Endometrial microvascular endothelial cells (primary cell): ENCODE results near the gene ZNF784. TPM values are rescaled to one million over a fixed set of nuclear protein-coding genes. Genes with fewer than 3 reads are reported as not detected.

ENCODE experiments used
- in situ Hi-C: cut with HindIII; loops from 2 replicates; pipeline ENCODE4 v1.10.0; 2017; ENCODE audit warnings: low sequenced_read_pairs, low pct_unique_long_range_greater_than_20kb; ENCODE audit errors: inconsistent ontology term
- total RNA-seq: library from RNA; depleted of rRNA; stranded (reverse); fragments of >200 nt; gene quantifications from one replicate; pipeline ENCODE4 v1.2.3, GENCODE V29; 2015; ENCODE audit errors: inconsistent ontology term

The ZNF784 gene
- 1.0 TPM for total RNA-seq

GRCh38 chr19:55624109-55625003, at the start of gene ZNF784:
ZNF784 (minus strand) TSS chr19:55624566; CDS start chr19:55624561, 5 bp downstream.
- in situ Hi-C loops: loop anchor here (10.0 kb wide), 1 partner anchor 110 kb away; no protein-coding TSS in a partner anchor

GRCh38 chr19:55673889-55674288, 49.5 kb upstream of the ZNF784 start:
- in situ Hi-C loops: no loop called here

GRCh38 chr19:55673465-55673864, 49.1 kb upstream of the ZNF784 start:
- in situ Hi-C loops: no loop called here

- in situ Hi-C loops: no loop called here
Observed at GRCh38 chr19:55672418-55672817, 48.1 kb upstream of the ZNF784 start.

GRCh38 chr19:55671054-55671378, 46.6 kb upstream of the ZNF784 start:
- in situ Hi-C loops: no loop called here

GRCh38 chr19:55670280-55671053, 46.1 kb upstream of the ZNF784 start:
- in situ Hi-C loops: no loop called here

- in situ Hi-C loops: no loop called here
Observed at GRCh38 chr19:55669418-55670279, 45.3 kb upstream of the ZNF784 start.

- in situ Hi-C loops: no loop called here
Observed at GRCh38 chr19:55668603-55669348, 44.4 kb upstream of the ZNF784 start.

GRCh38 chr19:55667958-55668357, 43.6 kb upstream of the ZNF784 start:
- in situ Hi-C loops: no loop called here

GRCh38 chr19:55667511-55667910, 43.1 kb upstream of the ZNF784 start:
- in situ Hi-C loops: no loop called here

- in situ Hi-C loops: no loop called here
Observed at GRCh38 chr19:55667006-55667381, 42.6 kb upstream of the ZNF784 start.

GRCh38 chr19:55666343-55667005, 42.1 kb upstream of the ZNF784 start:
- in situ Hi-C loops: no loop called here

GRCh38 chr19:55663846-55664536, 39.6 kb upstream of the ZNF784 start:
- in situ Hi-C loops: no loop called here

GRCh38 chr19:55661826-55662225, 37.5 kb upstream of the ZNF784 start:
- in situ Hi-C loops: no loop called here

- in situ Hi-C loops: no loop called here
Observed at GRCh38 chr19:55660991-55661390, 36.6 kb upstream of the ZNF784 start.

GRCh38 chr19:55660404-55660803, 36.0 kb upstream of the ZNF784 start:
- in situ Hi-C loops: no loop called here

GRCh38 chr19:55659822-55660221, 35.5 kb upstream of the ZNF784 start:
- in situ Hi-C loops: no loop called here
